SHP77 (cell line): ENCODE data around the gene SIPA1L3.
A peak's percentile ranks its signal among the peaks of the same experiment; 100 is the strongest.

Experiments
- DNase-seq, 2 experiments: peaks; one replicate each; lab custom pipeline; 2025; lab: John Stamatoyannopoulos, UW

SIPA1L3 gene

DNA sequence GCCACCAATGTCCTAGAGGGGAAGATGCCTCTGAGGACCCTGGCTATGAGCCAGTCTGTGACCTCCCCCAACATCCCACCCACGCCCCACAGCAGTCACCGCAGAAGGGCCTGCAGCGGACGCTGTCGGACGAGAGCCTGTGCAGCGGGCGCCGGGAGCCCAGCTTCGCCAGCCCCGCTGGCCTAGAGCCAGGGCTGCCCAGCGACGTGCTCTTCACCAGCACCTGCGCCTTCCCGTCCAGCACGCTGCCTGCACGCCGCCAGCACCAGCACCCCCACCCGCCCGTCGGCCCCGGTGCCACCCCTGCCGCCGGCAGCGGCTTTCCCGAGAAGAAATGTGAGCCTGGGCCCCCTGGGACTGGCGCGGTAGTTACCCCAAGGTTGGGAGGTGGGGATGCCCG is 286.4 kb downstream of the SIPA1L3 start:
- peak; percentile 85 to 95 for DNase-seq

GRCh38 chr19:38194061-38194701 is 287.2 kb downstream of the SIPA1L3 start:
- no peak for DNase-seq

- DNase-seq: no peak
Measured at GRCh38 chr19:38195237-38195636, 288.2 kb downstream of the SIPA1L3 start.

GRCh38 chr19:38196245-38196837 is 289.3 kb downstream of the SIPA1L3 start:
- DNase-seq: no peak

- no peak for DNase-seq
Measured at GRCh38 chr19:38196948-38197656, 290.1 kb downstream of the SIPA1L3 start.

DNA sequence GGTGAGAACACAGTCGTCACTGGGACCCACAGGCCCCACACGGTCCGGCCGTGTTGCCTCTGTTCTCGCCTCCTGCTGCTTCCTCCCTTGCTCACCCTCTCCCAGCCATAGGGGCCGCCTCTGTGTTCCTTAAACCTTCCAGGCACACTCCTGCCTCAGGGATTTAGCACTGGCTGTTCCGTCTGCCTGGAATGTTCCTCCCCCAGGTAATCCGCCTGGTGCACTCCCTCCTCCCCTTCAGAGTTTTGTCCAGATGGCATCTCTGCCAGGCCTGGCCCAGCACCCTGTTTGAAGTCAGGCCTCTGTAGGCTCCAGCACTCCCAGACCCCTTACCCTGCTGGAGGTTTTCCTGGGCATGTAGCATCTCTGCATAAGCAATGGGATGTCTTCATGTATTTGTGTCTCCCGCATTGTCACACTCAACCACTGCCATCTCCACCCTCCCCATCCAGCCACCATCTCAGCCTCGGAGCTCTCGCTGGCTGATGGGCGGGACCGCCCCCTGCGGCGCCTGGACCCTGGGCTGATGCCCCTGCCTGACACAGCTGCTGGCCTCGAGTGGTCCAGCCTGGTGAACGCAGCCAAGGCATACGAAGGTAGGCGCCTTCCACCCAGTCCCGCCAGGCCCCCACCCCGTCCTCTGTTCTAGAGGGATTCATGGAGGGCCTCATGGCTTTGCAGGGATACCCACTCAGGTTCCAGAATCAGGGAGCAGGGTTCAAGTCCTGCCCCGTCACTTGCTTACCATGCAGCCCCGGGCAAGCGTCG is 291.1 kb downstream of the SIPA1L3 start:
- DNase-seq: no peak

- no peak for DNase-seq
Measured at GRCh38 chr19:38199340-38199739, 292.3 kb downstream of the SIPA1L3 start.

GRCh38 chr19:38201731-38202130 is 294.7 kb downstream of the SIPA1L3 start:
- DNase-seq: no peak

DNA sequence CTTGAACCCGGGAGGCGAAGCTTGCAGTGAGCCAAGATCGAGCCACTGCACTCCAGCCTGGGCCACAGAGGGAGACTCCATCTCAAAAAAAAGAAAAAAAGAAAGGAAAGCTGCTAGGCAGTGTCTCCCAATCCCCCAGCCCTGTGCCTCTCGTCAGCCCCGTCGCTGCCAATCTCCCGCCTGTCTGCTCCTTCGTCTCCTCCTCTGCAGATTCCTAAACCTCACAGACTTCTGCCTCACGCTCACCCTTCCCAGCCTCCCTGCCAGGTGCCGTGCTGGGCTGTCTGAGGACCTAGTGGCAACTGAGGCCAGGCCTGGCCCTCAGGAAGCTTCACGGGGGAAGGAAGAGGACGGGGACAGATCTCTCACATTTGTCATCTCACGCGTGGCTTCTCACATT is 295.5 kb downstream of the SIPA1L3 start:
- no peak for DNase-seq

DNA sequence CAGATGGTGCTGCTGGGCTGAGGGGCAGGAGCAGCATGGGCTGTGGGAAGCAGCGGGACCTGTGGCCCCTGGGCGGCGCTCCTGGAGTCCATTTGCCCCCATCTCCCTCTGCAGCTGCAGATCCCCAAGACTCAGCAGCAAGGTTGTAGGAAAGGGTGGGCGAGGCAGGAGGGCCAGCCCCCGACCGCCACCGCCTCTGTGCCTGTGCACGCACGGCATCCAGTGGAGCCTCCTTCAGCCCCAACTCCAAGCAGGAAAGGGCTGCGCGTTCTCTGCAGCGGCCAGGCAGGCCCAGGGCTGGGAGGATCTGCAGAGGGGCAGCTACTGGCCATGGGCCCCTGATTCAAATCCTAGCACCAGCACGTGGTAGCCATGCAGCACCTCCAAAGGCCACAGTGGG is 296.2 kb downstream of the SIPA1L3 start:
- DNase-seq: no peak

GRCh38 chr19:38204096-38204495 is 297.1 kb downstream of the SIPA1L3 start:
- no peak for DNase-seq

DNA sequence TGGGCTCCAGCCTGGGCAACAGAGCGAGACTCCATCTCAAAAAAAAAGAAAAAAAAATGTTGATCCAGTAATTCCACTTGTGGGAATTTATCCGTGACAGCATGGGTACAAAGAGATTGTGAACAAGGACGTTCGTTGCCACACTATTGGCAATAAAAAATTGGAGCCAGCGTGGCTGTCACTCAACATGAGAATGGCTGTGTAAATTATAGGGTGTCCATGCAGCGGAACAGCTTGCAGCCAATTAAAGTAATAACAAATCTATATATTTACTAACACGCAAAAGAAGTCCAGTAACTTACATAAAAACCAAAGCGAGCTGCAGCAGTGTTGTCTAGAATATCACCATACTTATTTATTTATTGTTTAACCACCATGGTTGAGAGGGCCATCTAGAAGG is 297.7 kb downstream of the SIPA1L3 start:
- no peak for DNase-seq

GRCh38 chr19:38206006-38206745 is 299.2 kb downstream of the SIPA1L3 start:
- no peak for DNase-seq

GRCh38 chr19:38206928-38207327 is 299.9 kb downstream of the SIPA1L3 start:
- no peak for DNase-seq

DNA sequence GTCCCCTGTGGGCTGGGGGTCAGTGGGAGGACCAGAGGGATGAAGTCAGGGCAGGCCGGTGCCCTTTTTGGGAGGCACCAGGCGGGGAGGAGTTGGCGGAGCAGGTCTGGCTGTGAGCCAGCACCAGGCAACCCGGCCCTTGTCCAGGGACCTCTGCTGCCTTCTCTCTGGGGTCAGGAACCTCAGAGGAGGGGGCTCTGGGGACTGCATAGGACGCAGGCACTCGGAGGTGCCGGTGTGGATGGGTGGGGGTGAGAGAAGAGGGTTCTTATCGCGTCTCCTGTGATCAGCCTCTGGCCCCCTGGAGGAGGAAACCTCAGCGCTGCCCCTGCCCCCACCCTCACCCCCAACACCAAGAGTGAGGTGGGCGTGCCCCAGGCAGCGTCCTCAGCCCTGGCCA is 300.5 kb downstream of the SIPA1L3 start:
- DNase-seq: no peak

- DNase-seq: no peak
Measured at GRCh38 chr19:38208571-38208970, 301.6 kb downstream of the SIPA1L3 start.

- no peak for DNase-seq
Measured at GRCh38 chr19:38209152-38209551, 302.1 kb downstream of the SIPA1L3 start.

- peak; percentile 5 to 67 for DNase-seq
Measured at GRCh38 chr19:38209671-38210457, 302.9 kb downstream of the SIPA1L3 start.

- DNase-seq: peak; percentile 37 to 67
Measured at GRCh38 chr19:38210458-38210987, 303.5 kb downstream of the SIPA1L3 start.

DNA sequence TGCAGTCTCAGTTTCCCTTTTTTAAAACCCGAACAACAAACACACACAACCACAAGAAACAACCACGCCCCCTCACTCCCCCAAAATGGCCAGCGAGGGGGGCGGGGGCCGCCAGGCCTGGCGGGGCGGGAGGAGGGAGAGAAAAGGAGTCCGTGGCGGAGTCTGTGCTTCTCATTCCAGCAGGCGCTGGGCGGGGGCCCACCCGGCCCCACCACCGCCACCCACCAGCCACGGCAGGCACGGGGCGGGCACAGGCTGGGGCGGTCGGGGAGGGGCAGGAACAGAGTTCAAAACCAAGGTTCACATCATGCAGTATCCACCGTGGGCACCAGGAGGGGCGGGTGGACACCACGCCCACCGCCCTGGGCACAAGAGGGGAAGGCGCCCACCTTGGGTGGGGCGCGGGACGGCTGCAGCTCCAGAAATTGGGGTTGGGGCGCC is 304.2 kb downstream of the SIPA1L3 start:
- DNase-seq: no peak

GRCh38 chr19:38211766-38212165 is 304.8 kb downstream of the SIPA1L3 start:
- no peak for DNase-seq
